ENCODE results near the gene INS.
"Not testable (repeated sequence)": the region's sequence is repeated elsewhere in the genome, so short reads cannot be mapped to it uniquely, and the experiment has no call there.

The INS gene

GRCh38 chr11:2130881-2131352 lies 30.1 kb downstream of the INS start:
- no peak for DNase-seq

DNA sequence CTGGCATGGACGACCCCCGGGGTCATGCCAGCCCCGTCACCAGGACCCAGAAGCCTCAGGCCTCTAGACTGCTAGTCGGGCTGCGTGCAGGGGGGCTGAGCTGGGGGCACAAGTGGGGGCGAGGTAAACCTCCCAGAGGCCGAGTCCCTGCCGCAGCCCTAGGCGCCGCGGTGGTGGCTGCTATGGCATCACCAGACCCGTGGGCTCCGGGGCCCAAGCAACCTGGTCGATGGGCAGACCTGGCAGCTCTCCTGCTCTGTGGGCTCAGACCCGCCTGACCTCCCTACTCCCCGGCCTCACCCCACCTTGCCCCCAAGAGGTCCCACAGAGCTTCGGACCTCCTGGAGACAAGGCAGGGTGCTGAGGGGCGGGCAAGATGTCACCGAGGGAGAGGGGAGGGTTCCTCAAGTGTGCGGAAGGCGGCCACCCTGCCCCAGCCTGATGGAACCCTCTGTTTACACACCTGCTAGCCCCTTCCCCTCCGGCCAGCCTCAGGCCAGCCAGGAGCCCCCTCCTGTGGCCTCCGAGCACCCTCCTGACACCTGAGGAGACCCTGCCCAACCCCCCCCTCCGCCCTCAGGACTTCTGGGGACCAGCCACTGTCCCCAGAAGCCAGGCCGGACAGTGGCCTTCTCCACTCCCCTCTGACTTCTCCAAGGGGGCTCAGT lies 31.2 kb downstream of the INS start:
- DNase-seq, result no peak

DNA sequence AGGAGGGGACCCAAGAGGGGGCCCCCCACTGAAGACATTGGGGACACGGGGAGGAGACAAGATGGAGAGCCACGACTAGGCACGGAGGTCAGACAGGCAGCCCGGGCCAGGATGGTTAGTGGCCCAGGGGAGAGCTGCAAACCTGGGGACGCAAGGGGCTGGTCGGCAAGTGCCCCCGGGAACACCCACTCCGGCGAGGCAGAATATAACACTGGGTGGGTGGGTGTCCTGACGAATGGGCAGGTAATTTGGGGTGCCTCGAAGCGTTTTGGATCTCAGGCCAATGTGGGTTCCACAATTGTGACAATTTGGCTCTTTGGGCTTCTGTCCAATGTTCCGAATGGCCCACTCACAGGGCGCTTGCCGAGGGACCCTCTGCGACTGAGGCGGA lies 31.7 kb downstream of the INS start:
- no peak for DNase-seq

GRCh38 chr11:2128511-2129307 lies 32.3 kb downstream of the INS start:
- no peak for DNase-seq

DNA sequence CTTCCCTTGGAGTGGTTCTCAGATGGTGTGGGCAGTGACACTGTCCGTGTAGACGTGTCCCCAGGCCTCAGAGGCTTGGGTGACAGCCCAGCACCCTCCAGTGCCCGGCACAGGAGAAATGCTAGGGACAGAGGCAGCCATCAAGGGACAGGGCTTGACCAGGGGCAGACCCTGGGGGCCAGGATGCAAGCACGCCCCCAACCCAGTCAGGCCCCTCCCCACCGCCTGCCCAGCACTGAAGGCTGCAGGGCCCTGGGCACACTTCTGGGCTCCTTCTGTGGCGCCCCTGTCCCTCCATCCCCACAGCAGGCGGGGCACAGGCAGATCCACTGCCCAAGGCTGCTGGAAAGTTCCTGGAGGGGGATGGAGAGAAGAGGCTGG lies 32.9 kb downstream of the INS start:
- DNase-seq, result no peak

DNA sequence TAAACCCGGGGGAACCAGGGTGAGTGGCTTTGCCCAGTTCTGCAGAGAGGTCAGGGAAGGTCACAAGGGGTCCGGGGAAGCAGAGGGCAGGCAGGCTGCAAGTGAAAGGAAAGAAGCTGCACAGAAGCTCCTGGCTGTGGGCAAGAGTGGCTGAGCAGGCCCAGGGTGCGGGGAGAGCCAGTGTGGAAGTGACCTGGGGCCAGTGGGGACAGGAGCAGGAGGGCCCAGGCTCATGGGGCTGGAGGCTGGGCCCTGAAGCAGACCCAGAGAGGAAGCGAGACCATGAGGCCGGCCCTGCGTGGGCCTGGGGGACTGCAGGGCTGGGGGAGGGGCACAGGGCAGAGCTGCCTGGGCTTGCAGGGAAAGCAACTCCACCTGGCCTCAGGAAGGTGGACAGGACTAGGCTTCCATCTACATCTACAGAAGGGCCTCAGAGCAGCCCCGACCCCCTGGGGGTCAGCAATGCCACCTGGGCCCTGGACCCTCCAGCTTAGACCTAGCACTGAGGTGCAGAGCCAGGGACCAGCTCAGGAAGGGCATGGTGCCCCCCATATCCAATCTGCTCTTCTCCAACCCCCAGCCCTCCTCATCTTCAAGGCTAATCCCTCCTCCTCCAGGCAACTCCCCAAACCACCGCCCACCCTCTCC lies 33.4 kb downstream of the INS start:
- no peak for DNase-seq

GRCh38 chr11:2126520-2127085 lies 34.4 kb downstream of the INS start:
- no peak for DNase-seq

DNA sequence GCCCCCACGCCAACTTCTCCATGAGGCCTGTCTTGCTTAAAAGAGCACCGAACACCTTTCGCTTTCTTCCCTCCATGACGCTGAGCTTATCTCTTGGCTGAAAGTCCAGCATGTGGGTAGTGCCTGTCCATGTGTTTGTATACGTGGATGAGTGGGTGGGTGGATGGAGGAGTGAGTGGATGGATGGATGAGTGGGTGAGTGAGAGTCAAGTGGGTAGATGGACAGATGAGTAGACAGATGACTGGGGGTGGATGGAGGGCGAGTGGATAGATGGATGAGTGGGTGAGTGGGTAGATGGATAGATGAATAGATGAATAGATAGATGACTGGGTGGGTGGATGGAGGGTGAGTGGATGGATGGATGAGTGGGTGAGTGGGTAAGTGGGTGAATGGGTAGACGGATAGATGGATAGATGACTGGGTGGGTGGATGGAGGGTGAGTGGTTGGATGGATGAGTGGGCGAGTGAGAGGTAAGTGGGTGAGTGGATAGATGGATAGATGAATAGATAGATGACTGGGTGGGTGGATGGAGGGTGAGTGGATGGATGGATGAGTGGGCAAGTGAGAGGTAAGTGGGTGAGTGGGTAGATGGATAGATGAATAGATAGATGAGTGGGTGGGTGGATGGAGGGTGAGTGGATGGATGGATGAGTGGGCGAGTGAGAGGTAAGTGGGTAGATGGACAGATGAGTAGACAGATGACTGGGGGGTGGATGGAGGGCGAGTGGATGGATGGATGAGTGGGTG lies 36.1 kb downstream of the INS start:
- DNase-seq, result not testable (repeated sequence)

DNA sequence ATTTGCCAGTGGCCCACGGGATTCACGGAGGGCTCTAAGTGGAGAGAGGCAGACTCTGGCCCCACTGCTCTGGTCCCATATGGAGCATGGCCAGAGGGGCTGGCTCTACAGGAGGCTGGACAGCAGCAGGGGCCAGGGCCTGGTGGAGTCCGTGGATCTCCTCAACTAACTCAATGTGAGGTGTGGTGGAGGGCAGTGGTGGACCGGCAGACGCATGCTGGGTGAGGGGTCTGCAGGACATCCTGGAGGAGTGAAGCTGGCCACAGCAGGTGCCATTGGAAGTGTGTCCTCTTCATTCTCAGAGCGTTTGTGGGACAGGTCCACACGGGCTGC lies 37.4 kb downstream of the INS start:
- no peak for DNase-seq

DNA sequence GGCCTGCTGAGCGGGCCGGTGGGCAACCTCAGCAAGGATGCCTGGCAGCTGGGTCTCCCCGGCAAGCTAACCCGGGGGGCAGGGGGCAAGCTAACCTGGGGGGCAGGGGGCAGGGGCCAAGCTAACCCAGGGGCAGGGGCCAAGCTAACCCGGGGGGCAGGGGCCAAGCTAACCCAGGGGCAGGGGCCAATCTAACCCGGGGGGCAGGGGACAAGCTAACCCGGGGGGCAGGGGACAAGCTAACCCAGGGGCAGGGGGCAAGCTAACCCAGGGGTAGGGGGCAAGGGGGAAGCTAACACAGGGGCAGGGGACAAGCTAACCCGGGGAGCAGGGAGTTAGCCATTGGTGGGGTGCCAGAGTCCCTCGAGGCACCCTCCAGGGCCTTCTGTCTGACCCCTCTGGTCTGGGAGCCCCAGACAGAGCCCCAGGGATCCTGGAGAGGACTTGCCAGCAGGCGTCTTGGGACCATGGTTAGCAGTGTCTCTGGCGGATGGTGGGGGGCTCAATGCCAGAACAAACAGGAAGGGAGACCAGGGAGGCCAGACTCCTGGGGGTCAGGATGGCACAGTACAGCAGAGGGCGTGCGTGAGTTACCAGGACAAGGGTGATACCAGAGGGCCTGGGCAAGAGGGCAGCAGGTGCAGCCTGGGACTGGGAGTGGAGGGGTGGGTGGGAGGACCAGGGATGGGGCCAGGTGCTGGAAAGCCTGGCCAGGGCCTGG lies 37.9 kb downstream of the INS start:
- DNase-seq, result no peak

DNA sequence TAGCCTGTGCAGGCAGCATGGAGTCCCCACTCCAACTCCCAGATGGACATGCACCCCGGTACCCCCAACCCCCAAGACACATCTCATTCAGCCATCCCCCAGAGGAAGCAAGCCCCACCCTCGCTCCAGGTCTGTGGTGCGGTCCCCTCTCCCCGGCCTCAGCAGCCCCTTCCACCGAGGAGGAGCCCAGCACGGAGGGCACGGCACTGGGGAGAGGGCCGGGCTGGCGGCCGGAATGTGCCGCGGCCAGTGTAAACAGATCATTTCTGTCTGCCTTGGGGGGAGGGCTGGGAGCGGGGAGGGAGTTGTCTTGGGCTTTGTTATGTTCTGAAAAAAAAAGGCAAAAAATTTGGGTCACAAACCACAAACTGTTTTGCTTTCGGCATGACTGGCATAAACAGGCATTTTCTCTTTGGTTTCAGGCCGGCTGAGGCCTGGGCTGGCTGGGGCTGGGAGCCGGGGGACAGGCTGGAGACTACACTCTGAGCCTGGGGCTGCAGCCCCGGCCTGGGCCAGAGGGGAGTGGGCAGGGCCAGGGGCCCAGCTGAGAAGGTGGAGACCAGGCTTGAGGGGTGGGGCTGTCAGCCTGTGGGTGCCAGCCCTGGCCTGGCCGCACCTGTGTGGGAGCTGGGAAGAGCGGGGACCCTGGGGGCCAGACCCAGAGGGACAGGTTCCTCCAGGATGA lies 38.6 kb downstream of the INS start:
- DNase-seq, result no peak

GRCh38 chr11:2121227-2122130 lies 39.5 kb downstream of the INS start:
- no peak for DNase-seq

DNA sequence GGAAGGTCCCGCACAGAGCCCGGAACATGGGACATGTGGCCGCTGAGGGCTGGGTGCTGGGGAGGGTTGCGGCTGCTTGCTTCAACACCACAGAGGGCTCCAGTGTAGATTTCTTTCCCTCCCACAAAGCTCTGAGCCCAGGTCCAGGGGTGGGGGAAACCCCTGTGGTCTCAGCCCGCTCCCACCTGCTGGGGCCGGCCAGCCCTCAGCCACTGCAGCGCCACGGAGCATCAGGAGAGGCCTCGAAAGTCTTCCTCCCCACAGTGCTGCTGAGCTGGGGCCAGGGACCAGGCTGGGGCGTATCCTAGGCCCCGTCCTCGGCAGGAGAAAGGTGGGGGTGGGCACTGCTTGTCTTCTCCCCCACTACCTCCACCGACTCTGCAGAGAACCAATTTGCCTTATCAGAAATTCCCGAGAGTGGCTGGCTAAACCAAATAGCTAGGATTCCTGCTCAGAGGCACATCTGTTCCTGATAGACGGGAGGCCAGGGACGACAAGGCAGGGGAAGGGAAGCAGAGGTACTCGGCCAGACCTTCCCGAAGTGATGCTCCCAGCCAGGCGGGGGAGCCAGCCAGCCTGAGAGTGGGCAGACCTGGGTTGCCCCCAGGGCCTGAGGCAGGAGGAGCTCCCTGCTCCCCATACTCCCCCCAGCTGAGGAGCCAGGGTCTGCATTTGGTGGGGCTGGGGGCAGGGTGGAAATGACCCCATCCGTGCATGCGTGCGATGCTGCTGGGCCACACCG lies 40.5 kb downstream of the INS start:
- DNase-seq, result no peak

GRCh38 chr11:2118677-2119076 lies 42.3 kb downstream of the INS start:
- no peak for DNase-seq

DNA sequence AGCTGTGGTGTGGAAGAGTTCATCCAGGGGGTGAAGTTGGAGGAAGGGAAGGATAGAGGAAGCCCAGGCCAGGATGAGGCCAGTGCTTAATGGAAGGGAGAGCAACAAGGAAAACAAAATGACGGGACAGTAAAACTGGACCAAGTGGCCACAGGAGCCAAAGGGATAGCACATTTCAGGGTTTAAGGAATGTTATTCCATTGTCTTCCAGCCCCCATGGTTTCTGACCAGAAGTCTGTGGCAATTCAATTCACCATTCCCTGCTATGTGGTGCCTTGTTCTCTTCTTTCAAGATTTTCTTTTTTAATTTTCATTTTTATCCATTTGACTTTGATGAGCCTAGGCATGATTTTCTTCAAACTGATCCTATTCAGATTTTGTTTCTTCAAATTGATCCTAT lies 44.3 kb downstream of the INS start:
- no peak for DNase-seq

DNA sequence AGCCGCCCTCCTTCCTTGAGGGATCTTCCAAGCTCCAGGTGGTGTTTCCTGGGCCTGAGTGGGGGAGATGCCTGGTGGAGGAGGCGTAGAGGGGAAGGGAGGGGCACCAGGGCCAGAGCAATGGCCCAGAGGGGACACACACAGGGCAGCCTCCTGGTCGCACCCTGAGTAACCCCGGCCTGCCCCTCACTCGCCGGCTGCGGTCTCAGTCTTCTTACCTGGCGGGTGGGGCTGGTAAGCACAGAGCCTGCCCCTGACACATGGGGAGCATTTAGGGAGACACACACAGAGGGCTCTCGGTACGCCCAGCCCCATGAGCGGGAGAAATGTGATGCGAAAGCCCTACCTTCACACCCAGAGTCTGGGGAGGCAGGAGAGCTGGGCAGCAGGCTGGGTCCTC lies 45.7 kb downstream of the INS start:
- no peak for DNase-seq

DNA sequence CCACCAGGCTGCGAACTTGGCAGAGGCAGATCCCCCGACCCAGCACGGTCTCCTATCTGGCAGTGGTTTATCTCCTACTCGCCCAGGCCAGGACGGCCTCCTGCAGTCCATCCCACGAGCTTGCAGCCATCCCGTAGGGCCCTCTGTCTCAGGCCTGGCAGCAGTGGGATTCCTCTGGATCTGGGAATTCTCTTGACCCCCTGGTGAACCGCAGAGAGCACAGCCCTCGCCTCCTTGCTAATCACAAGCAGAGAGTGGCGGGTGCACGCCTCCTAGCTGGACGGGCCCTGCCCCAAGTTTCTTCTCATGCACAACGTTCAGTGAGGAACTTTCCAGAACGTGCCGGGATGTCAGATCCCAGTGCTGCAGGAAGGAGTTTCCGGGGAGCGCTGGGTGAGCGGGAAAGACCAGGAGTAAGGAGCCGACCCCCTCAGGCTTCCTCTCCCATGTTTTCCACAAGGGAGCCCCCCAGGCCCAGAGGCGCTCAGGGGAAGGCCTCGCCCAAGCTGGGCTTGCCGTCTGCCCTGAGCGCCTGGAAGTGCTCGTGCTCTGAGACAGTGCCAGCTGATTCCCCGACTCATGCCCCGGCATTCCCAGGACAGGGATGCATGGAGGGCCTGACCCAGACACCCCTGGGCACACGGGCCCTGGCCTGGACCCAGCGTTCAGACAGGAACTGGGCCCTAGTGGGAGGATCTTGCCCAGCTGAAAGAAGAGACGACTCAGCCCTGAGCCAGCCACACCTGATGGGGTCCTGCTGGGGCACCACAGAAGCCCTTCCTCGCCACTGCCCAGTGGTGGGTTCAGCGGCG lies 46.4 kb downstream of the INS start:
- no peak for DNase-seq

- no peak for DNase-seq
Observed at GRCh38 chr11:2113776-2114175, 47.2 kb downstream of the INS start.

- DNase-seq, result no peak
Observed at GRCh38 chr11:2110521-2110920, 50.5 kb downstream of the INS start.
